ENCODE measurements around the gene STARD5. TPM values are rescaled to one million over a fixed set of nuclear protein-coding genes. Genes with fewer than 3 reads are reported as not detected.
"Not testable (repeated sequence)": the region's sequence is repeated elsewhere in the genome, so short reads cannot be mapped to it uniquely, and the experiment has no call there.

The STARD5 gene
- total RNA-seq, 4 donors from 2014 or later = 2.7 to 8.0 (median 5.0) TPM

DNA sequence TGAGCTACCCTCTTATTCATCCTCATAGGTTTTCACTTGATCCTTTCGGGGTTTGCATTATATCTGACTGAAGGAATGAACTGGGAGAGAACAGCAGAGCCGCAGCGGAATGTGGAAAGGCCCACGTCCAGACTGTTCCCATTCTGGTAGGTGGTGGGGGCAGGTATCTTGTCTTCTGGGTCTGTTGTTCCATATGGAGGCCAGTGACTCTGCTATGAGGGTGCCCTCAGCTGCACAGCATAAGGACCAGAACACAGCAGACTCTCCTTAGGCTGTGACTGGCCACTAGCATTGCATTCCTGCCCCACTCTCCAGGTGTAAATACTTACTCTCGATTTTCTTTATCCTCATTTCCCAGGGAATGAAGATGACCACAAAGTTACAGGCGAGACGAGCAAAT, 38.0 kb upstream of the STARD5 start:
- TF ChIP-seq, protein P1, sequence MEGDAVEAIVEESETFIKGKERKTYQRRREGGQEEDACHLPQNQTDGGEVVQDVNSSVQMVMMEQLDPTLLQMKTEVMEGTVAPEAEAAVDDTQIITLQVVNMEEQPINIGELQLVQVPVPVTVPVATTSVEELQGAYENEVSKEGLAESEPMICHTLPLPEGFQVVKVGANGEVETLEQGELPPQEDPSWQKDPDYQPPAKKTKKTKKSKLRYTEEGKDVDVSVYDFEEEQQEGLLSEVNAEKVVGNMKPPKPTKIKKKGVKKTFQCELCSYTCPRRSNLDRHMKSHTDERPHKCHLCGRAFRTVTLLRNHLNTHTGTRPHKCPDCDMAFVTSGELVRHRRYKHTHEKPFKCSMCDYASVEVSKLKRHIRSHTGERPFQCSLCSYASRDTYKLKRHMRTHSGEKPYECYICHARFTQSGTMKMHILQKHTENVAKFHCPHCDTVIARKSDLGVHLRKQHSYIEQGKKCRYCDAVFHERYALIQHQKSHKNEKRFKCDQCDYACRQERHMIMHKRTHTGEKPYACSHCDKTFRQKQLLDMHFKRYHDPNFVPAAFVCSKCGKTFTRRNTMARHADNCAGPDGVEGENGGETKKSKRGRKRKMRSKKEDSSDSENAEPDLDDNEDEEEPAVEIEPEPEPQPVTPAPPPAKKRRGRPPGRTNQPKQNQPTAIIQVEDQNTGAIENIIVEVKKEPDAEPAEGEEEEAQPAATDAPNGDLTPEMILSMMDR (IDR thresholded peaks at IDR 0.05) = no peak
- ATAC-seq (ENCODE audit: low FRiP score) (no peak), DNase-seq (ENCODE audit: low spot score) (no peak)

DNA sequence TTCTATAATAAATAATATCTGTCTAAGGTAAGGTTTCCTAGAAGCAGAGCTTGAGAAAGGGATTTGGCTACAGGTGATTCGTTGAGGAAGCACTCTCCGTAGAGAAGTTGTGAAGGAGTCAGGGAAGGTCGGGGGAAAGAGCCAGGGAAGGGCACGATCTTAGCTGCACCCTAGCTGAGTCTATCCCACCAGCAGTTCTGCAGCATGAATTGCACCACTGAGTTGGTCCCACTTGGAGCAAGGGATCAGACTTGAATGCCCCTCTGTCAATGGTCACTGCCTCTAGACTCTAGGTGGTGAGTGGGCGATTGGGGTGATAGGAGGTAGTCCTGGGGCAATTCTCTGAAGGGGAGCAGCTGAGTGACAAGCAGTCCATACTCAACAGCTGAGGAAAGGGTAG, 36.5 kb upstream of the STARD5 start:
- no peak for DNase-seq (ENCODE audit: low spot score)
- TF ChIP-seq, protein P1 (IDR thresholded peaks at IDR 0.05) = no peak
- no peak for ATAC-seq (ENCODE audit: low FRiP score)

DNA sequence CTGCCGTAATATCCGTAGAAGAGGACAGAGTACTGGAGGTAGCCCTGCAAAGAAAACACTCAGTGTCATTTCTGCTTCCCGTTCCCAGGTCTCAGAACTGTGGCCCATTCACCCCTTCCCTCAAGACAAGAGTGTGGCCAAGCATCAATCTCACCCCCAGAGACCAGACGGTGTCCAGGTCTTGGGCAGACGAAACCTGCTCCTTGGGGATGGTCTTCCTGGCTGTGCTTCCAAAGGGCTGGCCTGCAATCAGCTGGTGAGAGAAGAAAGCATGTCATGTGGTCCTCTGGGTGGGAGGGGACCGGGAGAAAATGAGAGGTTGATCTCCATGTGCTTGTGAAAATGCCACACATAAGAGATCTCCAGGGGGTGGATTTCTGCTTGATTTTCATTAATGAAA, 34.3 kb upstream of the STARD5 start:
- no peak for DNase-seq (ENCODE audit: low spot score)
- TF ChIP-seq, protein P1 (IDR thresholded peaks at IDR 0.05) = no peak
- ATAC-seq (ENCODE audit: low FRiP score) = no peak

DNA sequence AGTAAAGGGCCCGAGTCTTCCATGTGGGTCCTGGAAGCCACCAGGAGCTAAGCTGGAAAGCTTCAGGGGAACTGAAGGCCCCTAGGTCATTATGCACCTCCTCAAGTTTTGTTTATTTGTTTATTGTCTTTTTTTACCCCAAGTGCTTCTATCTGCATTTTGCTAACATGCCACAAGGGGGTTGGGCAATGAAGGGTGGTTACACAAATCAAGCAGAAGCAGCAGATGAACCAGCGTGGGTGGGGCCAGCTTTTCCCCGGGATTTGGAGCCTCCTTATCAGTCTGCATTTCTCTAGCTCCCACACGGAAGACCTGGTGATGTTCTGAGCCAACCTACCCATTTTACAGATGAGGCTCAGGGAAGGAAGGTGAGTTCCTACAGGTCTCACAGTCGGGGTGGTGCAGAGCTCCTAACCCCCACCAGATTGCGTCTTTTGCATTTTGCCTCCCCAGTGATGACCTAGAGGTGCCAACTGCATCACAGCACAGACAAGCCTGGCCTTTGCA, 33.3 kb upstream of the STARD5 start:
- TF ChIP-seq, protein P1 (IDR thresholded peaks at IDR 0.05) = no peak
- DNase-seq (ENCODE audit: low spot score) = no peak
- ATAC-seq (ENCODE audit: low FRiP score) = no peak

DNA sequence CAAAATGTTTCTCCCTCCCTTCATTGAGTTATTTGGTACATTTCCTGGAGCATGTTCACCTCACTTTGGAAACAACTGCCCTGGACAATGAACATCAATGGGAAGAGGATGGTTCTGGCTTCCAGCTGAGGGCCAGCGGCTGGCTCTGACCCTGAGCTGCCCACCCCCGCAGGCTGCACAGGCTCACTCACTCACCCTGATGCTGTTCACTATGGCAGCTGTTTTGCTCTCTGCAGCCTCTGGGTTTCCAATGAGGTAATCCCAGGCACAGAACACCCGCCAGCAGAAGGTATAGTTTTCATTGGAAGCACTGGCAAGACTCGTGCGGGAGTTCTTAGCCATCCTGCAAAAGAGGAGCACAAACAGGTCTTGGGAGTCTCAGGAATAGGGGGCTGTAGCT, 32.3 kb upstream of the STARD5 start:
- ATAC-seq (ENCODE audit: low FRiP score) (no peak), DNase-seq (ENCODE audit: low spot score) (no peak)

DNA sequence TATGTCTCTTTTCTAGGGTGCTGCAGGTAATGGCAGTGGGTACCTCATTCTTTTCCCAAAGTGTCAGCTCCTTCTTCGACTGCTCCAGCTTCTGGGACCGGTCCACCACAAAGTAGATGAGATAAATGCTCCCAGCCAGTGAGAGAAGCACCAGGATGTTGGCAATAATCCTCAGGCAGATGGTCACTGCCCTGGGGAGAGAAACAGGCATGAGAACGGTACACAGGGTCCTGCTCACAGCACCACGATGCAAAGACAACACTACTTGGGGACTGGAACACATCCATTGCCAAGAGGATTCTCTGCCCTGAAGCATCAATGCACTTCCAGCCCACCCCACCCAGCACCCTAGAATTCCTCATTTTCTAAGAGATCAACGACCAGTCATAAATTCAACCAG, 27.7 kb upstream of the STARD5 start:
- TF ChIP-seq, protein P1 (IDR thresholded peaks at IDR 0.05) = no peak
- DNase-seq (ENCODE audit: low spot score) (no peak), ATAC-seq (ENCODE audit: low FRiP score) (no peak)

More for the DNA sequence above, 32.3 kb upstream of the STARD5 start:
- TF ChIP-seq, protein P1 (IDR thresholded peaks at IDR 0.05) = no peak

DNA sequence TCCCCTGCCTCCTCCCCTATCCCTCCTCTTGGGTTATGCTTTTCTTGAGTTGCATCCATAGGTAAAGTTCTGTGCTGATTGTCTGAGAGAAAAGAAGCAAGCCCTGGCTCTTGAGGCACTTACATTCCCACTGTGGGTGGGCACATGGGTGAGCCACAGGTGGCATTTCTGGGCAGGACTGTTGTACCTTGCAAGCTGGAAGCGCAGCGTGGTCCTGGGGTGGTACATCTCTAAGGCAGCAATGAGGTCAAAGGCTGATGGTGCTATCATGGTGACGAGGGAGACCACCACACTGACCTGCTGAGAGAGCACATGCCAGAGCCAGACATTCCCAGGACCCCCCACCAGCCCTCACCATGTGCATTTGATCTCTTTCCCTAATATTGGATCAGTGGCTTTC, 25.3 kb upstream of the STARD5 start:
- DNase-seq (ENCODE audit: low spot score) (no peak), ATAC-seq (ENCODE audit: low FRiP score) (no peak)
- TF ChIP-seq, protein P1 (IDR thresholded peaks at IDR 0.05) = no peak

DNA sequence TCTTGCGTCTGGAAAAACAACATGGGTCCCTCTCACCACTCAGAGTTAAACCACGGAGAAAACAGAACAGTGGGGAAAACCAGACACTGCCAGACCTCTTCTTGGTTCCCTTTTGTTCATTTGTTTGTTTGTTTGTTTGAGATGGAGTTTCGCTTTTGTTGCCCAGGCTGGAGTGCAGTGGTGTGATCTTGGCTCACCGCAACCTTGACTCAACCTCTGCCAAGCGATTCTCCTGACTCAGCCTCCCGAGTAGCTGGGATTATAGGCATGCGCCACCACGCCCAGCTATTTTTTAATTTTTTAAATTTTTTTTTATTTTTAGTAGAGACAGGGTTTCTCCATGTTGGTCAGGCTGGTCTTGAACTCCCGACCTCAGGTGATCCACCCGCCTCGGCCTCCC, 24.8 kb upstream of the STARD5 start:
- ATAC-seq (ENCODE audit: low FRiP score); DNase-seq (ENCODE audit: low spot score): not testable (repeated sequence)

All from omental fat pad (tissue), 4 donors.